ENCODE results near the gene TMEM119. TPM values are rescaled to one million over a fixed set of nuclear protein-coding genes. Genes with fewer than 3 reads are reported as not detected.
A peak's percentile ranks its signal among the peaks of the same experiment; 100 is the strongest.
"Not testable (repeated sequence)": the region's sequence is repeated elsewhere in the genome, so short reads cannot be mapped to it uniquely, and the experiment has no call there.

TMEM119 gene
- total RNA-seq, 1 experiment from 2014 or later: 0.80 TPM

- DNase-seq (ENCODE audit: low read depth): no peak
These were observed 30.2 kb downstream of the TMEM119 start for GRCh38 chr12:108567406-108568337.

- no peak for DNase-seq (ENCODE audit: low read depth)
These were observed 31.4 kb downstream of the TMEM119 start for GRCh38 chr12:108566452-108566851.

GRCh38 chr12:108565976-108566375 is 31.9 kb downstream of the TMEM119 start:
- peak; percentile 94 for DNase-seq (ENCODE audit: low read depth)

GRCh38 chr12:108565146-108565545 is 32.7 kb downstream of the TMEM119 start:
- no peak for DNase-seq (ENCODE audit: low read depth)

GRCh38 chr12:108564724-108565123 is 33.2 kb downstream of the TMEM119 start:
- no peak for DNase-seq (ENCODE audit: low read depth)

- no peak for DNase-seq (ENCODE audit: low read depth)
These were observed 34.1 kb downstream of the TMEM119 start for GRCh38 chr12:108563804-108564151.

- DNase-seq (ENCODE audit: low read depth): peak; percentile 89
These were observed 34.6 kb downstream of the TMEM119 start for GRCh38 chr12:108563136-108563803.

GRCh38 chr12:108562348-108563135 is 35.3 kb downstream of the TMEM119 start, which contains the start of gene ISCU:
Gene ISCU (plus strand): TSS chr12:108562596. CDS start chr12:108562623, 27 bp downstream.
- DNase-seq (ENCODE audit: low read depth): peak; percentile 96

- DNase-seq (ENCODE audit: low read depth): no peak
These were observed 36.0 kb downstream of the TMEM119 start for GRCh38 chr12:108561852-108562347.

GRCh38 chr12:108560752-108561719 is 36.8 kb downstream of the TMEM119 start, which contains the start of gene SART3:
Gene SART3 (minus strand): TSS chr12:108561173. CDS start chr12:108561154, 19 bp downstream.
- peak; percentile 88 for DNase-seq (ENCODE audit: low read depth)

GRCh38 chr12:108560321-108560721 is 37.6 kb downstream of the TMEM119 start:
- DNase-seq (ENCODE audit: low read depth): peak; percentile 26

- DNase-seq (ENCODE audit: low read depth): no peak
These were observed 38.1 kb downstream of the TMEM119 start for GRCh38 chr12:108559748-108560147.

GRCh38 chr12:108559007-108559655 is 38.8 kb downstream of the TMEM119 start:
- no peak for DNase-seq (ENCODE audit: low read depth)

- not testable (repeated sequence) for DNase-seq (ENCODE audit: low read depth)
These were observed 42.5 kb downstream of the TMEM119 start for GRCh38 chr12:108555383-108555782.

GRCh38 chr12:108553799-108554198 is 44.1 kb downstream of the TMEM119 start:
- DNase-seq (ENCODE audit: low read depth): no peak

- peak; percentile 50 for DNase-seq (ENCODE audit: low read depth)
These were observed 46.3 kb downstream of the TMEM119 start for GRCh38 chr12:108551535-108551934.

- no peak for DNase-seq (ENCODE audit: low read depth)
These were observed 48.8 kb downstream of the TMEM119 start for GRCh38 chr12:108548954-108549521.

GRCh38 chr12:108547686-108548085 is 50.2 kb downstream of the TMEM119 start:
- no peak for DNase-seq (ENCODE audit: low read depth)

GRCh38 chr12:108543652-108544051 is 54.2 kb downstream of the TMEM119 start:
- no peak for DNase-seq (ENCODE audit: low read depth)

Measured in LHCN-M2 (cell line).